Measurements from ENCODE around the gene TRMT10A.

- TF ChIP-seq, protein P1, sequence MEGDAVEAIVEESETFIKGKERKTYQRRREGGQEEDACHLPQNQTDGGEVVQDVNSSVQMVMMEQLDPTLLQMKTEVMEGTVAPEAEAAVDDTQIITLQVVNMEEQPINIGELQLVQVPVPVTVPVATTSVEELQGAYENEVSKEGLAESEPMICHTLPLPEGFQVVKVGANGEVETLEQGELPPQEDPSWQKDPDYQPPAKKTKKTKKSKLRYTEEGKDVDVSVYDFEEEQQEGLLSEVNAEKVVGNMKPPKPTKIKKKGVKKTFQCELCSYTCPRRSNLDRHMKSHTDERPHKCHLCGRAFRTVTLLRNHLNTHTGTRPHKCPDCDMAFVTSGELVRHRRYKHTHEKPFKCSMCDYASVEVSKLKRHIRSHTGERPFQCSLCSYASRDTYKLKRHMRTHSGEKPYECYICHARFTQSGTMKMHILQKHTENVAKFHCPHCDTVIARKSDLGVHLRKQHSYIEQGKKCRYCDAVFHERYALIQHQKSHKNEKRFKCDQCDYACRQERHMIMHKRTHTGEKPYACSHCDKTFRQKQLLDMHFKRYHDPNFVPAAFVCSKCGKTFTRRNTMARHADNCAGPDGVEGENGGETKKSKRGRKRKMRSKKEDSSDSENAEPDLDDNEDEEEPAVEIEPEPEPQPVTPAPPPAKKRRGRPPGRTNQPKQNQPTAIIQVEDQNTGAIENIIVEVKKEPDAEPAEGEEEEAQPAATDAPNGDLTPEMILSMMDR (IDR thresholded peaks at IDR 0.05), result no peak
- TF ChIP-seq POLR2AphosphoS5 (IDR thresholded peaks at IDR 0.05), result no peak
- no peak for TF ChIP-seq POLR2A (IDR thresholded peaks at IDR 0.05)
- no peak for TF ChIP-seq EP300 (IDR thresholded peaks at IDR 0.05)
Measured at GRCh38 chr4:99537674-99538073, 26.2 kb downstream of the TRMT10A start.

Measured in stomach (tissue), 4 donors.